OCI-LY1 (cell line): ENCODE data around the gene GNPTAB.

ENCODE experiments used
- H2AFZ ChIP-seq: fragments of 200-600 bp; sonication (generic), shearing (Covaris generic); 2 replicates; pipeline ENCODE4 v1.6.0; 2014; ENCODE audit warnings: antibody characterized with exemption, mild to moderate bottlenecking, low read length
- H3F3A ChIP-seq: fragments of 200-600 bp; sonication (generic), shearing (Covaris generic); 2 replicates; pipeline ENCODE4 v1.6.0; 2014; ENCODE audit warnings: mild to moderate bottlenecking, antibody characterized with exemption, low read length, moderate library complexity; ENCODE audit not compliant: insufficient read depth
- H3K27ac ChIP-seq: fragments of 200-600 bp; sonication (generic); 2 replicates; pipeline ENCODE4 v1.5.1; 2014; ENCODE audit warnings: low read length, mixed run types, mild to moderate bottlenecking, low read depth; ENCODE audit not compliant: poor library complexity, severe bottlenecking
- H3K27me3 ChIP-seq: fragments of 200-600 bp; sonication (generic); 2 replicates; pipeline ENCODE4 v1.6.0; 2014; ENCODE audit warnings: antibody characterized with exemption, mild to moderate bottlenecking, low read length, moderate library complexity; ENCODE audit not compliant: insufficient read depth
- H3K36me3 ChIP-seq: fragments of 200-600 bp; sonication (generic); 2 replicates; pipeline ENCODE4 v1.6.1; 2014; ENCODE audit warnings: mild to moderate bottlenecking, antibody characterized with exemption, low read length, moderate library complexity, mixed read lengths; ENCODE audit not compliant: insufficient read depth
- H3K4me1 ChIP-seq: fragments of 200-600 bp; sonication (generic); 2 replicates; pipeline ENCODE4 v1.5.1; 2014; ENCODE audit warnings: mild to moderate bottlenecking, low read length, moderate library complexity; ENCODE audit not compliant: insufficient read depth, severe bottlenecking
- H3K4me2 ChIP-seq: fragments of 200-600 bp; sonication (generic), shearing (Covaris generic); 2 replicates; pipeline ENCODE4 v1.6.1; 2014; ENCODE audit warnings: low read length
- H3K4me3 ChIP-seq: fragments of 200-600 bp; sonication (generic); 2 replicates; pipeline ENCODE4 v1.5.1; 2014; ENCODE audit warnings: low read length, low read depth, mild to moderate bottlenecking, mixed read lengths; ENCODE audit not compliant: poor library complexity, severe bottlenecking
- H3K79me2 ChIP-seq: fragments of 200-600 bp; shearing (Covaris generic); 2 replicates; pipeline ENCODE4 v1.6.1; 2016; ENCODE audit warnings: mixed run types, low read length, mixed read lengths; ENCODE audit not compliant: insufficient read depth
- H3K9ac ChIP-seq: fragments of 200-600 bp; sonication (generic), shearing (Covaris generic); 2 replicates; pipeline ENCODE4 v1.6.1; 2014; ENCODE audit warnings: mild to moderate bottlenecking, low read length, mixed read lengths
- H3K9me2 ChIP-seq: fragments of 200-600 bp; sonication (generic), shearing (Covaris generic); 2 replicates; pipeline ENCODE4 v1.6.1; 2014; ENCODE audit warnings: low read depth, mild to moderate bottlenecking, low read length, mixed read lengths
- H3K9me3 ChIP-seq: fragments of 200-600 bp; shearing (Covaris generic); 2 replicates; pipeline ENCODE4 v1.6.1; 2014; ENCODE audit warnings: low read length, mixed read lengths
- H4K20me1 ChIP-seq: fragments of 200-600 bp; sonication (generic), shearing (Covaris generic); 2 replicates; pipeline ENCODE4 v1.6.0; 2016; ENCODE audit warnings: mild to moderate bottlenecking, low read length; ENCODE audit not compliant: insufficient read depth
- CTCF ChIP-seq: fragments of 200-600 bp; sonication (generic), shearing (Covaris generic); IDR thresholded peaks from 2 replicates; pipeline ENCODE4 v1.5.1; 2017; ENCODE audit warnings: mild to moderate bottlenecking, antibody characterized with exemption, low read length, moderate library complexity, mixed read lengths
- EZH2 ChIP-seq: fragments of 200-600 bp; sonication (generic), shearing (Covaris generic); IDR thresholded peaks from 2 replicates; pipeline ENCODE4 v1.8.0; 2017; ENCODE audit warnings: borderline replicate concordance, mixed run types, mild to moderate bottlenecking, antibody characterized with exemption, low read length, moderate library complexity, mixed read lengths

The GNPTAB gene

GRCh38 chr12:101876861-101877805 lies 46.4 kb upstream of the GNPTAB start, which contains the start of gene DRAM1:
TSS of gene DRAM1 (plus strand) at chr12:101877580. CDS start at chr12:101877790, 210 bp downstream.
- no peaks in the 10 kb centered on the region for H4K20me1 ChIP-seq
- H3K36me3 ChIP-seq = no peaks in the 10 kb centered on the region
- H3K79me2 ChIP-seq = no peaks in the 10 kb centered on the region
- H3K9me3 ChIP-seq = no peaks in the 10 kb centered on the region
- H2AFZ ChIP-seq = no peak within 1 kb of the TSS
- H3F3A ChIP-seq = no peaks in the 10 kb centered on the region
- peak within 1 kb of the TSS; percentile 68 for H3K4me3 ChIP-seq
- peak within 1 kb of the TSS; percentile 54 for H3K9ac ChIP-seq
- H3K27ac ChIP-seq = no peak within 1 kb of the TSS
- TF ChIP-seq EZH2 (no peak), CTCF (peak; percentile 19; the same call in 1 of the 2 replicates)
- peaks cover 10% of the 10 kb centered on the region for H3K4me1 ChIP-seq
- H3K4me2 ChIP-seq = peak within 1 kb of the TSS; percentile 71
- H3K9me2 ChIP-seq = no peaks in the 10 kb centered on the region
- H3K27me3 ChIP-seq = 0 out of 2 replicates have a peak, but pooled peaks cover 5% of the 10 kb centered on the region

GRCh38 chr12:101876322-101876860 lies 45.6 kb upstream of the GNPTAB start:
- peak overlapping the region; percentile 71 for H3K4me2 ChIP-seq
- no peak overlapping the region for H3K9ac ChIP-seq
- no peaks in the 10 kb centered on the region for H3F3A ChIP-seq
- no peaks in the 10 kb centered on the region for H3K9me3 ChIP-seq
- H3K27ac ChIP-seq = no peak overlapping the region
- peak overlapping the region; percentile 68 for H3K4me3 ChIP-seq
- H4K20me1 ChIP-seq = no peaks in the 10 kb centered on the region
- no peaks in the 10 kb centered on the region for H3K36me3 ChIP-seq
- H3K79me2 ChIP-seq = no peaks in the 10 kb centered on the region
- H3K4me1 ChIP-seq = peaks cover 10% of the 10 kb centered on the region
- no peaks in the 10 kb centered on the region for H3K9me2 ChIP-seq
- H2AFZ ChIP-seq = no peak overlapping the region
- TF ChIP-seq CTCF (no peak), EZH2 (no peak)
- H3K27me3 ChIP-seq = 0 out of 2 replicates have a peak, but pooled peaks cover 5% of the 10 kb centered on the region

- H3K9ac ChIP-seq = no peak overlapping the region
- H3K79me2 ChIP-seq = no peaks in the 10 kb centered on the region
- H3K4me2 ChIP-seq = no peak overlapping the region
- H4K20me1 ChIP-seq = no peaks in the 10 kb centered on the region
- no peak overlapping the region for H3K4me3 ChIP-seq
- H3K27me3 ChIP-seq = 0 out of 2 replicates have a peak, but pooled peaks cover 5% of the 10 kb centered on the region
- H3K27ac ChIP-seq = no peak overlapping the region
- H3F3A ChIP-seq = no peaks in the 10 kb centered on the region
- no peaks in the 10 kb centered on the region for H3K36me3 ChIP-seq
- H3K9me3 ChIP-seq = no peaks in the 10 kb centered on the region
- H3K4me1 ChIP-seq = peaks cover 10% of the 10 kb centered on the region
- TF ChIP-seq EZH2 = no peak
- no peak for TF ChIP-seq CTCF
- H2AFZ ChIP-seq = no peak overlapping the region
- no peaks in the 10 kb centered on the region for H3K9me2 ChIP-seq
Measured at GRCh38 chr12:101875162-101875561, 44.4 kb upstream of the GNPTAB start.
